ENCODE results near the gene EVI5. TPM values are rescaled to one million over a fixed set of nuclear protein-coding genes. Genes with fewer than 3 reads are reported as not detected.

EVI5 gene
- total RNA-seq, 4 donors from 2014 or later = 39.5 to 49.7 (median 48.6) TPM

DNA sequence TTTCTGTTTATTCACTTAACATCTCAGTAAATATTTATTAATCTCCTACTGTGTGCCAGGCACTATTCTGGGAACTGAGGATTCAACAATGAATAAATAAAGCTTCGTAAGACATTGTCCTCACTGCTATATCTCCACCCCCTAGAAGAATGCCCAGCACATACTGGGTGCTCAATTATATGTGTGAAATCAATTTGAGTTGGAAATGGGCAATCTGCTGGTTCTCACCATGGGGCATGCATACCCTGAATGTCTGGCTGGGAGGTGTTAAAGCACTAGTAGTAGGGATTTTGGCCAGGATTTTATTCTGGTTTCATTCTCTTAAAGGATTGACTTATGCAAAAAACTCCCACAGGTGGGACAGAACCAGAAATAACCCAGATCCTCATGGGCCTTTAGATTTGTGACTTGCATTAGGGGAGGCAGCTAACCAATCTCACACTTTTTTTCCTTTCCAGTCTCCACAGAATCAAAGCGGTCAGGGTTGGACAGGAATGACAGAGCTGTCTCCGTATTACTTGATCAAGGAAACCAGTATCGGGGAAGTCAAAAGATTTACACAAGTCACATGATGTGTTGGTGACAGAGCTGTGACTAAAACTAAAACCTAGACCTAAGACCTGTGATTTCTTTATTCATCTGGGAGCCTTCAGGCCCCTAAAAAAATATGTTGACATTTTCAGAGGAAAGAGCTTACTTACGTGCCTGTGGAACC lies 311.0 kb downstream of the EVI5 start:
- no peak overlapping the region for H3K4me3 ChIP-seq
- no peak for ATAC-seq
- TF ChIP-seq, protein P1, sequence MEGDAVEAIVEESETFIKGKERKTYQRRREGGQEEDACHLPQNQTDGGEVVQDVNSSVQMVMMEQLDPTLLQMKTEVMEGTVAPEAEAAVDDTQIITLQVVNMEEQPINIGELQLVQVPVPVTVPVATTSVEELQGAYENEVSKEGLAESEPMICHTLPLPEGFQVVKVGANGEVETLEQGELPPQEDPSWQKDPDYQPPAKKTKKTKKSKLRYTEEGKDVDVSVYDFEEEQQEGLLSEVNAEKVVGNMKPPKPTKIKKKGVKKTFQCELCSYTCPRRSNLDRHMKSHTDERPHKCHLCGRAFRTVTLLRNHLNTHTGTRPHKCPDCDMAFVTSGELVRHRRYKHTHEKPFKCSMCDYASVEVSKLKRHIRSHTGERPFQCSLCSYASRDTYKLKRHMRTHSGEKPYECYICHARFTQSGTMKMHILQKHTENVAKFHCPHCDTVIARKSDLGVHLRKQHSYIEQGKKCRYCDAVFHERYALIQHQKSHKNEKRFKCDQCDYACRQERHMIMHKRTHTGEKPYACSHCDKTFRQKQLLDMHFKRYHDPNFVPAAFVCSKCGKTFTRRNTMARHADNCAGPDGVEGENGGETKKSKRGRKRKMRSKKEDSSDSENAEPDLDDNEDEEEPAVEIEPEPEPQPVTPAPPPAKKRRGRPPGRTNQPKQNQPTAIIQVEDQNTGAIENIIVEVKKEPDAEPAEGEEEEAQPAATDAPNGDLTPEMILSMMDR (IDR thresholded peaks at IDR 0.05) = no peak
- TF ChIP-seq EP300 (IDR thresholded peaks at IDR 0.05) (no peak), POLR2A (IDR thresholded peaks at IDR 0.05) (no peak), POLR2AphosphoS5 (IDR thresholded peaks at IDR 0.05) (no peak)
- no peaks in the 10 kb centered on the region for H3K36me3 ChIP-seq
- no peak overlapping the region for H3K27ac ChIP-seq
- H3K27me3 ChIP-seq = peaks cover 33% of the 10 kb centered on the region
- WGBS, 2 donors (ENCODE audit: low coverage in 1 of 2) = 66 to 72% methylated on average over 2 to 5 of the region's 5 CpGs
- no peaks in the 10 kb centered on the region for H3K9me3 ChIP-seq
- no peaks in the 10 kb centered on the region for H3K4me1 ChIP-seq

DNA sequence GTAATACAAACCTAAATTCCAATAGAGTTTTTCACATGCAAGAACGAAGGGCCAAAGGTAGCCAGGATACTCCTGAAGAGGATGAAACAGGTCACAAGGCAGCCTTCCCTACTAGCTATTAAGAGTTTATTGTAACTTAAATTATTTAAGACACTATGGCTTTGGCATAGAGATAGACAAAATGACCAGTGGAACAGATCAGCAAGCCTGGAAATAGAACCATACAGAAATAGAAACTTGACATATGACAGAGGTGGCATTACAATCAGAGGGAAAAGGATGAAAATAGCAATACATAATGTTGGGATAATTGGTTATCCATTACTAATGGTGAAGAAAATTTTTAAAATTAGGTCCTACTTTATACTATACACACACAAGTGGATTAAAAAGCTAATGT lies 314.7 kb downstream of the EVI5 start:
- Histone ChIP-seq H3K4me1 (no peaks in the 10 kb centered on the region), H3K27ac (no peak overlapping the region), H3K9me3 (no peaks in the 10 kb centered on the region), H3K36me3 (no peaks in the 10 kb centered on the region), H3K27me3 (peaks cover 12% of the 10 kb centered on the region), H3K4me3 (no peak overlapping the region)
- TF ChIP-seq POLR2AphosphoS5 (IDR thresholded peaks at IDR 0.05) = no peak
- WGBS, 2 donors (ENCODE audit: low coverage in 1 of 2) = 88 to 92% methylated on average over 1 of the region's 1 CpG
- no peak for ATAC-seq

DNA sequence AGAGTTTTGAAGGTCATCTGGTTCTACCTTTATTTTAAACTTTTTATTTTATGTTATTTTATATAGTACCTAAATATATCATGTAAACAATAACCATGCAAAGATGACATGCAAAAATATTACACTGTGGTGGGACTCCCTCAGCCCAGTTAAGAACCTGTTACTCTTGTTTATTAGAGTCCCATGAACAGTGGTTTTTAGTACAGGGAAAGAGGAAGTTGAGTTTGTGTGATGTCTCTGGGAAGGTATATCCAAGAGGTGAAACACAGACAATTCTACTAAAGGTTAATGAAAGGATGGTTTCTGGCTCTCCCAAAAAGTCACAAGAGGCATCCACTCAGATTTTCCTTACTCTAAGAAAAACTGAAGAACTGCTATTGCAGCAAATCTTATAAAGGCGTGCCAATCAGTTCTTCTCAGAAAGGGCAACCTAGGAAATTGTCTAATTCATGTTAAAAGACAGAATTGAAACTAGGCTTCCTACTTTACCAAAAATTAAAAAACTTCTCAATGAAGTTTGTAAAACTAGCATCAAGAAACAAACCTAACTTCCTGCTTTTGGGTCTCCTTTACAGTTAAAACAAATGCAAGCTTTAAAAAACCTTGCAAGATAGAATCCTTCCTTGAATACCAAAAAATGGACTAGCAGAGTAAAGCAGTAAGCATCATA lies 318.1 kb downstream of the EVI5 start:
- TF ChIP-seq EP300 (IDR thresholded peaks at IDR 0.05) = no peak
- no peak for TF ChIP-seq POLR2AphosphoS5 (IDR thresholded peaks at IDR 0.05)
- TF ChIP-seq POLR2A (IDR thresholded peaks at IDR 0.05) = no peak
- TF ChIP-seq, protein P1 (IDR thresholded peaks at IDR 0.05) = no peak
- 75 to 80% methylated on average over 1 of the region's 1 CpG for WGBS, 2 donors (ENCODE audit: low coverage in 1 of 2)
- H3K27ac ChIP-seq = no peak overlapping the region
- no peak overlapping the region for H3K4me3 ChIP-seq
- H3K9me3 ChIP-seq = no peaks in the 10 kb centered on the region
- H3K4me1 ChIP-seq = no peaks in the 10 kb centered on the region
- H3K27me3 ChIP-seq = peaks cover 3% of the 10 kb centered on the region
- ATAC-seq = no peak
- H3K36me3 ChIP-seq = no peaks in the 10 kb centered on the region

DNA sequence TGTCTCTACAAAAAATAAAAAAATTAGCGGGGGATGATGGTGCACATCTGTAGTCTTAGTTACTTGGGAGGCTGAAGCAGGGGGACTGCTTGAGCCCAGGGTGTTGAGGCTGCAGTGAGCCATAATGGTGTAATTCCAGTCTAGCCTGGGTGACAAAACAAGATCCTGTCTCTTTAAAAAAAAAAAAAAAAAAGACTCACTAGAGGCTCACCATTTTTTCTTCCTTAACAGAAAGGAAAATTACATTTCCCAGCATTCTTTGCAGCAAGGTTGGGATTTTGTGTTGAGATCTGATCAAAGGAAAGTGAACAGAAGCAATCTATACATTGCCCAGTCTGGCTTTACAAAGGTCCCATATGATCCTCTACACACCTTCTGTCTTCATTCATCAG lies 319.7 kb downstream of the EVI5 start:
- no peak for TF ChIP-seq POLR2AphosphoS5 (IDR thresholded peaks at IDR 0.05)
- TF ChIP-seq EP300 (IDR thresholded peaks at IDR 0.05) = no peak
- no peak for TF ChIP-seq POLR2A (IDR thresholded peaks at IDR 0.05)
- TF ChIP-seq, protein P1 (IDR thresholded peaks at IDR 0.05) = no peak
- WGBS, 2 donors (ENCODE audit: low coverage in 1 of 2) = 100% methylated on average over 1 of the region's 1 CpG; no CpG with 5 or more reads in 1 of the 2 donors
- Histone ChIP-seq H3K27me3 (peaks cover 9% of the 10 kb centered on the region), H3K4me3 (no peak overlapping the region), H3K9me3 (no peaks in the 10 kb centered on the region), H3K4me1 (no peaks in the 10 kb centered on the region), H3K36me3 (no peaks in the 10 kb centered on the region), H3K27ac (no peak overlapping the region)
- no peak for ATAC-seq

DNA sequence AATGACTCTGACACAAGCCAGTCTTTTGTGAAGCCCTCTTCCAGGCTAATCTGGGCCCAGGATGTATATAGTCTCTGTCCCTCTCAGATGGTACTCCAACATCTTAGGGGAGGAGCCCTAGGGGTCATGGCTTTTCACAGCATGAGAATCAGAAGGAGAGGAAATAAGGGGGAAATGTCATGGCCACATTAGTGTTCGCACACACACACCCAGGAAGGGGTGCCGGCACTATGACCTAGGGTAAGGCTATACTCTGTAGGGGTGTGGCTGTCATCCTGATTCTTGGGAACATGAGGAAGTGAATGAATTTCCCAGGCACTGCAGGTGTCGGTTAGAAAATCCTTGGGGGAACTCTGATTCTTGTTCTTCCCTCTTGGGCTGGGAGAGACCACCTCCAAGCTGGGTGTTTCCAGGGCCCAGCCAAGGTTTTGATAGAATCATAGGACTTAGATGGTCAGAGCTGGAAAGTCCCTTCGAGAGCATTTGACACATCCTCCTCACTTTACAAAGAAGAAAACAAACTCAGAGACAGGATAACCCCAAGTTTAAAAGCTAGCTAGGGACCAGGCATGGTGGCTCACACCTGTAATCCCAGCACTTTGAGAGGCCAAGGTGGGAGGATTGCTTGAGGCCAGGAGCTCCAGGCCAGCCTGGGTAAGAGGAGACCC lies 320.2 kb downstream of the EVI5 start:
- Histone ChIP-seq H3K9me3 (no peaks in the 10 kb centered on the region), H3K4me1 (no peaks in the 10 kb centered on the region), H3K27me3 (peaks cover 9% of the 10 kb centered on the region), H3K27ac (no peak overlapping the region), H3K4me3 (no peak overlapping the region), H3K36me3 (no peaks in the 10 kb centered on the region)
- ATAC-seq = no peak
- TF ChIP-seq EP300 (IDR thresholded peaks at IDR 0.05) = no peak
- TF ChIP-seq, protein P1 (IDR thresholded peaks at IDR 0.05) = no peak
- no peak for TF ChIP-seq POLR2A (IDR thresholded peaks at IDR 0.05)
- no peak for TF ChIP-seq POLR2AphosphoS5 (IDR thresholded peaks at IDR 0.05)
- 89% methylated on average over 2 to 3 of the region's 4 CpGs for WGBS, 2 donors (ENCODE audit: low coverage in 1 of 2)

All from gastroesophageal sphincter (tissue), 4 donors.